ENCODE data around the gene PPFIA3.

DNA sequence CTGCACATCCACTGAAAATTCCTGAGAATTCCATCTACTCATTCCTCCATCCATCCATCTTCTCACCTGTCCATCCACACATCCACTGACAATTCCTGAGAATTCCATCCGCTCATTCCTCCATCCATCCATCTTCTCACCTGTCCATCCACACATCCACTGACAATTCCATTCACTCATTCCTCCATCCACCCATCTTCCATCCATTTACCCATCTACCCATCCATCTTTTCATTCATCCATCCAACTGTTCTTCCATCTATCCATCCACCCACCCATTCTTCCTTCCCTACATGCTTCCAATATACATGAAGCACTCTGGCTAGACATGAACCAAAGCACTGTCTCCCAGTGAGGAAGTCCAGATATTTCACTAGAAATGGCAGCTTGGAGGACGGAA, 53.9 kb downstream of the PPFIA3 start:
- no peak for TF ChIP-seq POLR2A (IDR thresholded peaks at IDR 0.05)
- TF ChIP-seq, protein P1, sequence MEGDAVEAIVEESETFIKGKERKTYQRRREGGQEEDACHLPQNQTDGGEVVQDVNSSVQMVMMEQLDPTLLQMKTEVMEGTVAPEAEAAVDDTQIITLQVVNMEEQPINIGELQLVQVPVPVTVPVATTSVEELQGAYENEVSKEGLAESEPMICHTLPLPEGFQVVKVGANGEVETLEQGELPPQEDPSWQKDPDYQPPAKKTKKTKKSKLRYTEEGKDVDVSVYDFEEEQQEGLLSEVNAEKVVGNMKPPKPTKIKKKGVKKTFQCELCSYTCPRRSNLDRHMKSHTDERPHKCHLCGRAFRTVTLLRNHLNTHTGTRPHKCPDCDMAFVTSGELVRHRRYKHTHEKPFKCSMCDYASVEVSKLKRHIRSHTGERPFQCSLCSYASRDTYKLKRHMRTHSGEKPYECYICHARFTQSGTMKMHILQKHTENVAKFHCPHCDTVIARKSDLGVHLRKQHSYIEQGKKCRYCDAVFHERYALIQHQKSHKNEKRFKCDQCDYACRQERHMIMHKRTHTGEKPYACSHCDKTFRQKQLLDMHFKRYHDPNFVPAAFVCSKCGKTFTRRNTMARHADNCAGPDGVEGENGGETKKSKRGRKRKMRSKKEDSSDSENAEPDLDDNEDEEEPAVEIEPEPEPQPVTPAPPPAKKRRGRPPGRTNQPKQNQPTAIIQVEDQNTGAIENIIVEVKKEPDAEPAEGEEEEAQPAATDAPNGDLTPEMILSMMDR (IDR thresholded peaks at IDR 0.05) = no peak

Measured in body of pancreas (tissue), 4 donors.